Effector CD4-positive, alpha-beta T cell (primary cell): ENCODE data around the gene THRB.
"Not testable (repeated sequence)": the region's sequence is repeated elsewhere in the genome, so short reads cannot be mapped to it uniquely, and the experiment has no call there.

Experiments used
- DNase-seq: peaks from one replicate; pipeline ENCODE4 v3.0.0-alpha.2; 2020

Gene THRB

GRCh38 chr3:24401090-24401810 lies 93.4 kb downstream of the THRB start:
- DNase-seq, result no peak

- no peak for DNase-seq
Observed at GRCh38 chr3:24400450-24400849, 94.2 kb downstream of the THRB start.

GRCh38 chr3:24400015-24400414 lies 94.6 kb downstream of the THRB start:
- no peak for DNase-seq

- DNase-seq, result no peak
Observed at GRCh38 chr3:24399614-24400013, 95.0 kb downstream of the THRB start.

- DNase-seq, result not testable (repeated sequence)
Observed at GRCh38 chr3:24398712-24399111, 95.9 kb downstream of the THRB start.

GRCh38 chr3:24396338-24396737 lies 98.3 kb downstream of the THRB start:
- DNase-seq, result no peak

- DNase-seq, result no peak
Observed at GRCh38 chr3:24394754-24395153, 99.9 kb downstream of the THRB start.

- no peak for DNase-seq
Observed at GRCh38 chr3:24393316-24393715, 101.3 kb downstream of the THRB start.

GRCh38 chr3:24390169-24391130 lies 104.2 kb downstream of the THRB start:
- DNase-seq, result no peak

GRCh38 chr3:24389108-24390090 lies 105.3 kb downstream of the THRB start:
- no peak for DNase-seq

- DNase-seq, result no peak
Observed at GRCh38 chr3:24388611-24389010, 106.0 kb downstream of the THRB start.

GRCh38 chr3:24388159-24388558 lies 106.5 kb downstream of the THRB start:
- DNase-seq, result no peak

GRCh38 chr3:24387493-24387892 lies 107.2 kb downstream of the THRB start:
- no peak for DNase-seq

- DNase-seq, result no peak
Observed at GRCh38 chr3:24387000-24387399, 107.7 kb downstream of the THRB start.

GRCh38 chr3:24386458-24386857 lies 108.2 kb downstream of the THRB start:
- DNase-seq, result no peak

- DNase-seq, result no peak
Observed at GRCh38 chr3:24385012-24385615, 109.5 kb downstream of the THRB start.

- DNase-seq, result no peak
Observed at GRCh38 chr3:24382647-24383046, 112.0 kb downstream of the THRB start.

GRCh38 chr3:24379936-24380335 lies 114.7 kb downstream of the THRB start:
- no peak for DNase-seq

GRCh38 chr3:24378313-24378712 lies 116.3 kb downstream of the THRB start:
- no peak for DNase-seq

GRCh38 chr3:24377218-24377993 lies 117.2 kb downstream of the THRB start:
- no peak for DNase-seq

- DNase-seq, result no peak
Observed at GRCh38 chr3:24375947-24376384, 118.7 kb downstream of the THRB start.
